Stimulated activated CD8-positive, alpha-beta memory T cell treated with anti-CD3 and anti-CD28 coated beads, Interleukin-4, amount 100 ng/mL, for 4 hours (primary cell): ENCODE measurements around the gene GRID1.

ENCODE experiments used
- DNase-seq, 2 donors: peaks; one replicate each; pipeline ENCODE4 v3.0.0-alpha.2; 2020; ENCODE audit warnings: low read depth in 2 of 2, low spot score in 1 of 2

Gene GRID1

GRCh38 chr10:86354761-86355540, 11.6 kb downstream of the GRID1 start:
- no peak for DNase-seq

- no peak for DNase-seq
These were observed 12.8 kb downstream of the GRID1 start for GRCh38 chr10:86353506-86354485.

DNA sequence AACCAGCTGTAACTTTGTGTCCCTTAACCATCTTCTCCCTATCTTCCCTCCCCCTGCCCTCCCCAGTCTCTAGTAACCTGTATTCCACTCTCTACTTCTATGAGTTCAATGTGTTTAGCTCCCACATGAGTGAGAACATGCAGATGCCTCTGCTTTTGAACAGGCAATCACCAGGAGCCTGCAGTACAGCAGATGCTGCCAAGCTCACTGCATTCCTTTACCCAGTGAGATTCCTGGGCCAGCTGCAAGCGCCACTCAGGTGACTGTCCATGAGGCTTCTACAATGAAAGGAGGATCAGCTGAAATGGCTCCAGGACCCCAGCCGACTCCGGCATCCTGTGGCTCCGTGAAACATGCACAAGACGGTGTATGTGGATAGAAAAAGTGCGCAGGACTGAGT, 15.7 kb downstream of the GRID1 start:
- no peak for DNase-seq

- DNase-seq: no peak
These were observed 16.5 kb downstream of the GRID1 start for GRCh38 chr10:86349940-86350630.

- DNase-seq: no peak
These were observed 17.1 kb downstream of the GRID1 start for GRCh38 chr10:86349474-86349873.

DNA sequence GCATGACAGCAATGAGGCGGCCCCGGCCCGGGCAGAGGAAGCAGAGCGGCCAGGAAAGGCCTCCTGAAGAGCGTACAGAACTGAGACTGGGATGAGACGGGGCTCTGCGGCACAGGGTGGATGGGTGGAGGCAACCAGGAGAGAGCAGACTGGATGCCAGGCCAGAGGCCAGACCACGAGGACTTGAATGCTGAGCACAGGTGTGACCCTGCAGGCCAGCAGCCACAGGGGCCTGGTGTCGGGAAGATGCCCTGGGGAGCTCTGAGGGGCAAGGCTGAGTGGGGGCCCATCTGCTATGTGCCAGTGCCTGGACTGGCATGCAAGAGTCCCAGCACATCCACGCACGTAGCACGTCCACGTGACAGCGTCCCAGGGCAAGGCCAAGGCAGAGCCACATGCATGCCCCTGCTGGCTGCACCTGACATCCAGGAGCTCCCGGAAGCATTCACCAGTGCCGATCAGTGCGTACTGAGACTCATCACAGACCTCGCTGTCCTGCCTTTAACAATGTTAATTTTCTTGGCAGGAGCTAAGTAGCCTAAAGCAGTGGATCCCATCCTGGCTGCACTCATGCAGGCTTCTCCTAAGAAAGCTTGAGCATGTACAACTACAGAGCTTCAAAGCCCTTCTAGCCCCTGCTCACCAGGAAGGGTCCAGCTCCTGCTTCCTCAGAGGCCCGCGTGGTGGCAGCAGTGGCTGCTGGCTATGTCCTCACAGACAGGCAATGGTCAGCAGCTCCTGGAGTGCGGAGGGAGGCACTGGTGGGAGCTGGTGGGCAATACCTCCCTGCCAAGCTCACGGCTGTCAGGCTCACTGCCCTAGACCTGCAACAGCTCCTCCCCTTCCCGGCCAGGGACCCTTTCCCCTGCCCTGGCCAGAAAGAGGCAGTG, 18.0 kb downstream of the GRID1 start:
- DNase-seq: no peak

- DNase-seq: no peak
These were observed 18.7 kb downstream of the GRID1 start for GRCh38 chr10:86347856-86348255.

DNA sequence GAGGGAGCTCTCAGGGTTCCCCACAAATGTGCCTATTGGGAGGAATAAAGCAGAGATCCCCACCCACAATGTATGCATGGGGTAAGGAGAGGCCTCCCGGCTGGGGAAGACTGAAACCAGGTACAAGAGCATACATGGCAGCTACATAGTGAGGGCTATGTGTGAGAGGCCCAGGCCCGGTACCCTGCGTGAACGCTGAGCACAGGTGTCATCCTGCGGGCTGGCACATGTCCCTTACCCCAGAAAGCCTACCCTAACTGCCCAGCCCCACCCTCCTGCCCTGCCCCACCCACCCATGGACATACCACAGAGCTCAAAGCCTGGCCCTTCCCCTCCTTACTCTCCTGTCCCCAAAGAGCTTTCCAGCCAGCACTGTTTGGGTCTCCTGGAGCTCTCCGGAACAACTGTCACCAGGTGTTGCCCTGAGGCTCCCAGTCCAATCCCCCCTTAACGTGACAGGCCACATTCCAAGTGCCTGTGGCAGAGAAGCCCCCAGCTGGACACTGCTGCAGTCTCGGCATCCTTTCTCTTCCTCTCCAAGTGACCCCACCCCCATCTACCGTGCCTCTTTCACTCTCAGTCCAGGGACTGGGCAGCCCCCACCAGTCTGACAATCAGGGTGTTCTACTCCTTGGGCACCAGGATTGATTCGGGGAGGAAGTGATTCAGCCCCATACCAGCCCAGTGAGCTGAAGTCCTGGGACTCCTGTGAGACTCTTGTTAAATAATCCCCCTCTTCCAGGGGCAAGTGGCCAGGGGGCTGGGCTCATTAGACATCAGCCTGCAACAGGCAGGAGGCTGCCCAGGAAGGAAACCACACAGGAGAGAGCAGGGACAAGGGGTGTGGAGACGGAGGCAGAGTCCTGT, 19.6 kb downstream of the GRID1 start:
- DNase-seq: no peak

GRCh38 chr10:86345859-86346798, 20.5 kb downstream of the GRID1 start:
- no peak for DNase-seq

DNA sequence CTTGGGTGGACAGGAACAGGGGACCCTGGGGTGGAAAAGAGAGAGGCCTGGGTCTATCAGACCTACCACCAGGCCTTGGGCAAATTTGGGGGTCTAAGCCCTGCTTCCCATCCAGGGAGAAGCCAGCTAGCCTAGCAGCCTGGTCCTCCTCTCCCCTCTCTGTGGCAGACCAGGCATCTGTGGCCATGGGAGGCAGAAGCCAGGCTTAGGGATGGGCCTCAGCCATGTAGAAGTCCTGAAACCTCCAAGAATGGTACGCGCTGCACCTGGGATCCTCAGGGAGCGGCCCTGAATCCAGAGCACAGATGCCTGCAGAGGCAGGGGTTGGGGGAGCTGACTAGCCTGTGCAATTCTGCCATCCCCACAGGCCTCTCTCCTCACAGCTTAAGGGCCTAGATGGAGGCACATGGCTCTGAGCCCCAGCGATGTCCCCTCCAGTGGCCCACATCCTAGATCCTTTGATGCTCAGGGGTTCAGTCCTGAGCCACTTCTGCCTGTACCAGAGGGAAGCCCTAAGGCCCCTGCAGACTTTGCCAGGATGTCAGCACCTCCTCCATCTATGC, 21.2 kb downstream of the GRID1 start:
- no peak for DNase-seq

DNA sequence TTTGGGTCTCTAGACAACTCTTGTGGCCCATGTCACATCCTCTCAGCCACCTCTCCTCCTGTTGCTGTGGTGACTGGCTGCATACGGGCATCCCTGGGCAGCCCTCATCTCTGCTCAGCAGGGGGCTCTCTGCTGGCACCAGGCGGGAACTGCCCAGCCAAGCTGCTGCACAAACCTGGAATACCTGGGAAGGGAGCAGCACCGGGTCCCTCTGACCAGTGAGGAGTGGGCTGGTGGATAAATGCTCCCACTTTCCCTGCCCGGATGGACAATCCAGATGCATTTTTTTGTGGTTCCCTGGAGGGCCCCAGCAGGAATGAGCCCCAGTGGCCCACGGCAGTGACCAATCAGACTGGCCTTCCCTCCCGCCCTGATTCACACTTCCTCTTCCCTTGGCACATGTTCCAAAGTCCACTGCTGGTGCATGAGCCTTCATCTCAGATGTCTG, 21.9 kb downstream of the GRID1 start:
- DNase-seq: no peak

DNA sequence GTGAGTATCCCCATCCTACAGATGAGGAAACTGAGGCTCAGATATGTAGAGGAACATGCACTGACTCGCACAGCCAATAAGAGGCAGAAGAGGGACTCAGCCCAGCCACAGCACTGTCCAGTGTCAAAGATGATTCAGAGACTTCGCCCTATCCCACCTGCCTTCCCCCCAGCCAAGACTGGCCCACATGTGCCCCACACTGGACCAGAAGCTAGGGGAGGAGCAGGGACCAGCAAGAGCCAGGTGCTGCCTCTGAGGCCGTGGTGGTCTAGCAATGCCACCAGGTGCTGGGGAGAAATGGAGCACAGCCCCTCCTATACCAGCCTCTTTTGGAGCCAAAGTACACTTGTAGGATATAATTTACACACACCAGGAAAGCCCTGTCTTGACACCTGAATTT, 22.3 kb downstream of the GRID1 start:
- DNase-seq: no peak

GRCh38 chr10:86343761-86344160, 22.8 kb downstream of the GRID1 start:
- no peak for DNase-seq

DNA sequence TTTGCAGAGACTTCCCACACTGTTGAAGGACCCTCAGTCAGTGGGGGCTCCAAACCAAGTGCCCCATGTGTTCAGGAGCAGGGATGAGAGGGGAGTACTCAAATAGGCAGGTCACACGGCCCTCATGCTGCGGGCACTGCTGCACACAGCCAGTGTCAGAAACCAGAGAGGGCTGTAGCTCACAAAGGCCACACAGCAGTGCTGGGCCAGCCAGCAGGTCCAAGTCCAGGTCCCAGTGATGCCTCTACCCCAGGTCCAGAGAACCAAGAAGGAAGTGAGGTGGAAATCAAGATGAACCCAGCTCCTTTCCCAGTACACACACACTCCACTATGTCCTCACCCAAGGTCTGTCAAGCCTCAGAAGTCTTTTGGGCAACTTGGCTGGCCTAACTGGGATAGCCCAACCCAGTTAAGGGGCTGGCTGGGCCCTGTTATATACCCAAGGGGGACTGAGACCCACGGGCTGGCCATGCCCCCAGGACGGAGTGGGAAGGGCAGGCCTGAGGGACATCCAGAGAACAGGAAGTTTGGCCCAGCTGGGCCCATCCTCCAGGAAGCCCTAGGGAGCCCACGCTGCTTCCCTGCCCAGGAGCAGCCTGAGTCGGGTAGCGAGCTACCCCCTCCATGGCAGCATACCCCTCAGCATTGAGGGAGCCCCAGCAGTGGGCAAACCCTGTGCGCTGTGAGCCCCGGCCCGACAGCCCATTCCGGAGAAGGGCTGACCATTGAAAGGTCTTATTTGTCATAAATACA, 24.3 kb downstream of the GRID1 start:
- DNase-seq: no peak

DNA sequence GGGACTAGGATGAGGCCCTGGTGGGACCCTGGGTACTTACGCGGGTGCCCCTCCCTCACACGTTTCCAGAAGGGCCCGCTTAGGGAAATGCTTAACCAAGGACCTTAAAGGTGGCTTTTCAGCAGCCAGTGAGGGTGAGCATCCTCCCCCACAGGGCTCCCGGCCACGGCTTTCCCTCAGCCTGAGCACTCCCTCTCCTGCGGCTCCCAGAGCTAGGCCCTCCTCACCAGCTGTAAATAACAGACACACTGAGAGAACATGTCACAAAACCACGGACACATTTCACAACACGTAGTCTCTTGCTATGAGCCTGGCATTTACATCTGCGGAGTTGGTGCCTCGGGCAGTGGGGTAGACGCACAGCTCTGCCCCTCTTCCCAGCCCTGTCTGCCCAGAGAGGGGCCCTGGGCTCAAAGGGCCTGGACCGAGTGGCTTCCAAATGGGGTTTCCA, 25.2 kb downstream of the GRID1 start:
- no peak for DNase-seq

GRCh38 chr10:86340991-86341260, 25.7 kb downstream of the GRID1 start:
- DNase-seq: no peak

DNA sequence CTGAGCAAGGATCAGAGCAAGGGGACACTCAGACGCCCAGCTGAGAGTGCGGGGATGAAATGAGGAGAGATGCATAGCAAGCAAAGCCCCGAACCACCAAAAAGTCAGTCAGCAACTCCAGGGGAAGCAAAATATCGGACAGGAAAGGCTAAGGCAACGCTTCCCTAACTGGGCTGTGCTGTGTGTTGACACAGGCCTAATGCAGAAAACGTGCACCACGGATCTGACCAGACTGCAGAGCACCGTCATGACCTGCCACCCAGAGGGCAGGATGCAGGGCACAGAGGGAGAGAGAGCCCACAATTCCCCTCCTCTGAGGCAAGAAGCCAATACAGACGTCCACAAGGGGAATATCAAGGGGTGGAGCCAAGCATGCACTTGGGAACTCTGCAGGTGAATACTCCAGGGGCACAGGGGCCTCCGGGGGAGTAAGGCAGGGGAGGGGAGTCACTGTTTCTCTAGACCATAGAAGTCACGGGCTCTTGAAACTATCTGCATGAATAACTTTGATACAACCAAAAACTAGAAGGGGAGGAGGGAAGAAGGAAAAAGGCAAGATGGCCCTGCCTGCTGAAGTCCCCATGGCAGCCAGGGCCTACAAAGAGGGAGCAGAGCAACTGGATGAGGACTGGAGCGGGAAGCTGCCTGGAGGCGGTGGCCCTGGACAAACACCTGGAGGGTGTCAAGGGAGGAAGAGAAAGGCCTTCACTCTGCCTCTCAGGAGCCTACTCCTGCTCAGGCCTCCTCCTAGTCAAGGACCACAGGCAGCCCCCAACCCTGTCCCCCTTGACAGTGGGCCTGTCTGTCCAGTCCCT, 26.2 kb downstream of the GRID1 start:
- DNase-seq: no peak
